Breast epithelium (tissue), 3 donors: ENCODE data around the gene CAPN11.

Experiments
- CTCF ChIP-seq, 3 donors: fragments of 450-650 bp; IDR thresholded peaks; one replicate each; pipeline ENCODE4 v1.5.1; 2016 to 2017; ENCODE audit warnings: antibody characterized with exemption in 3 of 3, mild to moderate bottlenecking in 3 of 3, moderate library complexity in 3 of 3
- POLR2A ChIP-seq: fragments of 450-650 bp; IDR thresholded peaks from one replicate; pipeline ENCODE4 v1.6.1; 2016; ENCODE audit warnings: antibody characterized with exemption, mild to moderate bottlenecking, moderate library complexity
- POLR2AphosphoS5 ChIP-seq, 3 donors: sonication (generic); formaldehyde crosslinking; IDR thresholded peaks; one replicate each; pipeline ENCODE4 v1.6.1; 2017; ENCODE audit warnings: antibody characterized with exemption in 3 of 3

- TF ChIP-seq CTCF (IDR thresholded peaks at IDR 0.05) (no peak), POLR2AphosphoS5 (IDR thresholded peaks at IDR 0.05) (no peak), POLR2A (no peak)
Observed at GRCh38 chr6:44150317-44150917, 8.2 kb upstream of the CAPN11 start.
